ENCODE data around the gene NFIB. TPM values are rescaled to one million over a fixed set of nuclear protein-coding genes. Genes with fewer than 3 reads are reported as not detected.

The NFIB gene
- total and polyA plus RNA-seq, 2 experiments from 2014 or later = 5.3 to 6.0 TPM

DNA sequence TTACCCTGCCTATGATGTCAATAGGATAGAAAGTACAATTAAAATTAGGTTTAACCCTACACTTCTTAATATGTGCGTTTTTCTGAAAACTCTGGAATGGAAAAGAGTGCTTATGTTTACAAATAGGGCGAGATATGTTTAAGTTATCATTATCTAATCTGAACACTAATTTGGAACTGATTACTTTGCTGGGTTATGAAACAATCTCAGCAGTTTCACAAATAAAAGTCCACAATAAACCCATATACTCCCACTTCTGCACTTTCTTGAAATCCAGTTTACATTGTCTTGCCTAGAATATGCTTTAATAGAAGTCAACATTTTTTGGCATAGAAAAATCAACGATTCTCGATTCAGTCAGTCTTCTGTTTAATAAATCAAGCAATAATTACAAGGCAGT lies 236.3 kb downstream of the NFIB start:
- Histone ChIP-seq H3K4me2 (ENCODE audit: unreplicated experiment) (no peak overlapping the region), H2AFZ (no peak overlapping the region), H3K4me1 (ENCODE audit: insufficient read depth) (no peaks in the 10 kb centered on the region), H3K9me2 (ENCODE audit: insufficient read depth) (no peaks in the 10 kb centered on the region), H3K4me3 (no peak overlapping the region), H3K79me2 (ENCODE audit: insufficient read depth) (no peaks in the 10 kb centered on the region), H3F3A (ENCODE audit: insufficient read depth) (no peaks in the 10 kb centered on the region), H3K9ac (no peak overlapping the region), H3K36me3 (ENCODE audit: low read depth) (no peaks in the 10 kb centered on the region), H3K27me3 (replicated peaks; ENCODE audit: insufficient read depth) (peaks cover 8% of the 10 kb centered on the region; the same call in 1 of the 2 replicates), H4K20me1 (ENCODE audit: insufficient read depth) (no peaks in the 10 kb centered on the region), H3K9me3 (ENCODE audit: low read depth) (no peaks in the 10 kb centered on the region), H3K27ac (no peak overlapping the region)
- no peak for TF ChIP-seq EZH2 (IDR thresholded peaks at IDR 0.05; ENCODE audit: insufficient read depth, poor library complexity, severe bottlenecking)
- TF ChIP-seq EZH2phosphoT487 (IDR thresholded peaks at IDR 0.05; ENCODE audit: insufficient read depth, low read depth) = no peak
- DNase-seq = no peak
- WGBS, 2 experiments (ENCODE audit: low coverage in 1 of 2, low lambda C conversion rate in 2 of 2, missing lambda C conversion rate in 2 of 2) = 85 to 87% methylated on average over 4 of the region's 4 CpGs
- in situ Hi-C loops (cut with MboI) = no loop called here

DNA sequence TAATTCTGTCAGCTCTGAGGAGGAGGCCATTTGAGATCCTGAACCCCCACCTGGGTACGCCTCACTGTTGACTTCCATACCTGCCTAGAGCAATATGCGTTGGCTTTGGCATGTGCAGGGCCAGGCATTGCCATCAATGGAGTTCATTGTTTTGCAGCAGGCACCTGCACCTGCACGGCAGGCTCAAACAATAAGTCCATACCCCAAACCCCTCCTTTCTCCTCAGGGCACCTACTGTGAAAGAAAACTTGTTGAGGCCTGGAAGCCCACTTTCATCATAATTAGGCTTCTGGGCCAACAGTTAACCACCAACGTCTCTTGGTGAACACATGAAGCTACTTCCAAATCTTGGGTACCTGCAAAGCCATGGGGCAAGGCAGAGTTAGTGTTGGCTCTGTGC lies 238.7 kb downstream of the NFIB start:
- Histone ChIP-seq H3K9me2 (ENCODE audit: insufficient read depth) (no peaks in the 10 kb centered on the region), H3K4me1 (ENCODE audit: insufficient read depth) (no peaks in the 10 kb centered on the region), H3K4me2 (ENCODE audit: unreplicated experiment) (no peak overlapping the region), H3K79me2 (ENCODE audit: insufficient read depth) (no peaks in the 10 kb centered on the region), H3F3A (ENCODE audit: insufficient read depth) (no peaks in the 10 kb centered on the region), H3K9ac (no peak overlapping the region), H3K9me3 (ENCODE audit: low read depth) (no peaks in the 10 kb centered on the region), H2AFZ (no peak overlapping the region), H3K4me3 (no peak overlapping the region), H3K27me3 (replicated peaks; ENCODE audit: insufficient read depth) (peaks cover 8% of the 10 kb centered on the region; the same call in 1 of the 2 replicates), H3K36me3 (ENCODE audit: low read depth) (no peaks in the 10 kb centered on the region), H3K27ac (no peak overlapping the region), H4K20me1 (ENCODE audit: insufficient read depth) (no peaks in the 10 kb centered on the region)
- 81 to 84% methylated on average over 4 of the region's 4 CpGs for WGBS, 2 experiments (ENCODE audit: low coverage in 1 of 2, low lambda C conversion rate in 2 of 2, missing lambda C conversion rate in 2 of 2)
- in situ Hi-C loops (cut with MboI) = no loop called here
- no peak for TF ChIP-seq EZH2phosphoT487 (IDR thresholded peaks at IDR 0.05; ENCODE audit: insufficient read depth, low read depth)
- TF ChIP-seq EZH2 (IDR thresholded peaks at IDR 0.05; ENCODE audit: insufficient read depth, poor library complexity, severe bottlenecking) = no peak
- no peak for DNase-seq

DNA sequence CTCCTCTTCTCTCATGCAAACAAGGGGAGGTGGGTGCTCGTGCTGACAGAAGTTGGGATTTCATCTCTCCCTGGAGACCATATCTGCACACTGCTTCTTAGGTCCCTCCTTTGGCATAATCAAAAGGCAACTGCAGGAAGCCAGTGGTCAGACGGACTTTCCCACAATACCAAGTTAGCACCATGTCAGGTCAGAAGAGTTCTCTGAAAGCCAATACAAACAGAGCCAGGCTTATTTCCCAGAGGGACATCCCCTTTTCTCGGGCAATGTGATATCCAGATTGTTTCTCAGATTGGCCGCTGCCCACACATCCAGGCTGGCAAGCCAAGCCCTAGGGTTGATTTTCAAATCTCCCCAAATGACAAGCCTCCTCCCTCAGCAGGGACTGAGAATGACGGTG lies 241.1 kb downstream of the NFIB start:
- Histone ChIP-seq H2AFZ (no peak overlapping the region), H3K4me1 (ENCODE audit: insufficient read depth) (no peaks in the 10 kb centered on the region), H3K9me3 (ENCODE audit: low read depth) (no peaks in the 10 kb centered on the region), H3K4me2 (ENCODE audit: unreplicated experiment) (no peak overlapping the region), H4K20me1 (ENCODE audit: insufficient read depth) (no peaks in the 10 kb centered on the region), H3K27ac (no peak overlapping the region), H3K9ac (no peak overlapping the region), H3K79me2 (ENCODE audit: insufficient read depth) (no peaks in the 10 kb centered on the region), H3K9me2 (ENCODE audit: insufficient read depth) (no peaks in the 10 kb centered on the region), H3K4me3 (no peak overlapping the region), H3K36me3 (ENCODE audit: low read depth) (no peaks in the 10 kb centered on the region), H3K27me3 (replicated peaks; ENCODE audit: insufficient read depth) (peaks cover 8% of the 10 kb centered on the region; the same call in 1 of the 2 replicates), H3F3A (ENCODE audit: insufficient read depth) (no peaks in the 10 kb centered on the region)
- in situ Hi-C loops (cut with MboI) = no loop called here
- WGBS, 2 experiments (ENCODE audit: low coverage in 1 of 2, low lambda C conversion rate in 2 of 2, missing lambda C conversion rate in 2 of 2) = 60 to 69% methylated on average over 5 of the region's 5 CpGs
- TF ChIP-seq EZH2 (IDR thresholded peaks at IDR 0.05; ENCODE audit: insufficient read depth, poor library complexity, severe bottlenecking) (no peak), EZH2phosphoT487 (IDR thresholded peaks at IDR 0.05; ENCODE audit: insufficient read depth, low read depth) (no peak)
- no peak for DNase-seq

DNA sequence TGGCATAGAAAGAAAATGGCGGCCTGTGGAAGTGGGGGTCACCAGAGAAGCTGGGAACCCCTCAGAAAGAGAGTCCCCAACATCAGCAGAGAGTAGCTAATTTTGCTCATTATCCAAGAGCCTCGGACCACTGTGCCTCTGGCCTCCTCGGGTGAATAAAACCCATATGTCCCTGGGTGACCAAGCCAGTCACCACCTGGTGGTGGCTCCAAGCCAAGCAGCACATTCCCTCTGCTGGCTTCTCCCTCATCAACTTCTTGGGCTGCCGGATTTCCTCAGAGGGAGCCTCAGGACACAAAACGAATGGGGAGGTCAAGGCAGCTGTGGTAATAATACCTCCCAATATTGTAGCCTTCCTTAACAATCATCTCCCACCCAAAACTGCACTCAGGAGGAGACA lies 242.5 kb downstream of the NFIB start:
- Histone ChIP-seq H3F3A (ENCODE audit: insufficient read depth) (no peaks in the 10 kb centered on the region), H3K27ac (no peak overlapping the region), H3K79me2 (ENCODE audit: insufficient read depth) (no peaks in the 10 kb centered on the region), H3K4me1 (ENCODE audit: insufficient read depth) (no peaks in the 10 kb centered on the region), H3K9me2 (ENCODE audit: insufficient read depth) (no peaks in the 10 kb centered on the region), H3K4me2 (ENCODE audit: unreplicated experiment) (no peak overlapping the region), H3K4me3 (no peak overlapping the region), H3K9ac (no peak overlapping the region), H2AFZ (no peak overlapping the region), H3K27me3 (replicated peaks; ENCODE audit: insufficient read depth) (peaks cover 3% of the 10 kb centered on the region; the same call in 1 of the 2 replicates), H3K9me3 (ENCODE audit: low read depth) (no peaks in the 10 kb centered on the region), H4K20me1 (ENCODE audit: insufficient read depth) (no peaks in the 10 kb centered on the region), H3K36me3 (ENCODE audit: low read depth) (no peaks in the 10 kb centered on the region)
- no peak for DNase-seq
- 71 to 75% methylated on average over 5 of the region's 5 CpGs for WGBS, 2 experiments (ENCODE audit: low coverage in 1 of 2, low lambda C conversion rate in 2 of 2, missing lambda C conversion rate in 2 of 2)
- TF ChIP-seq EZH2 (IDR thresholded peaks at IDR 0.05; ENCODE audit: insufficient read depth, poor library complexity, severe bottlenecking) (no peak), EZH2phosphoT487 (IDR thresholded peaks at IDR 0.05; ENCODE audit: insufficient read depth, low read depth) (no peak)
- in situ Hi-C loops (cut with MboI) = no loop called here

DNA sequence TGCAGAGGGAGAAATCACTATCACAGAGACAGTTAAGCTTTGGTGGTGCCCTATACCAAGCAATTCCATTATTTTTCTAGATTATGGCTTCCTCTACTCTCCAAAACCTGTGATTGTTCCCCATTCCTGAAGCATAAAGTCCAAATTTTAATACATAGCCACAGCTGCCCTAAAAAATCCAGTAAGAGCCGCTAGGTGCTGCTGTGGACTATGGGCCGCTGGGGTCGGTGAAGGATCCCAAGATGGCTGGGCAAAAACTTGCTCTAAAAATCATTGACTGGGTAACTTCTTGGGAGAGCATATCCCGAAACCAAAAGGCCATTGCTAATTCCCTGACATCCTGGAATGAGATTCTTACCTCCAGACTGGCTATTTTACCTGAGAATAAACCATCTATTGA lies 245.3 kb downstream of the NFIB start:
- Histone ChIP-seq H3K9me2 (ENCODE audit: insufficient read depth) (no peaks in the 10 kb centered on the region), H3K27ac (no peak overlapping the region), H3K9me3 (ENCODE audit: low read depth) (no peaks in the 10 kb centered on the region), H3F3A (ENCODE audit: insufficient read depth) (no peaks in the 10 kb centered on the region), H3K27me3 (replicated peaks; ENCODE audit: insufficient read depth) (no peaks in the 10 kb centered on the region), H4K20me1 (ENCODE audit: insufficient read depth) (no peaks in the 10 kb centered on the region), H3K4me2 (ENCODE audit: unreplicated experiment) (no peak overlapping the region), H3K4me1 (ENCODE audit: insufficient read depth) (no peaks in the 10 kb centered on the region), H3K79me2 (ENCODE audit: insufficient read depth) (no peaks in the 10 kb centered on the region), H3K4me3 (no peak overlapping the region), H3K9ac (no peak overlapping the region), H3K36me3 (ENCODE audit: low read depth) (no peaks in the 10 kb centered on the region), H2AFZ (no peak overlapping the region)
- in situ Hi-C loops (cut with MboI) = no loop called here
- no peak for DNase-seq
- WGBS, 2 experiments (ENCODE audit: low coverage in 1 of 2, low lambda C conversion rate in 2 of 2, missing lambda C conversion rate in 2 of 2) = 86% methylated on average over 4 of the region's 4 CpGs
- TF ChIP-seq EZH2phosphoT487 (IDR thresholded peaks at IDR 0.05; ENCODE audit: insufficient read depth, low read depth) (no peak), EZH2 (IDR thresholded peaks at IDR 0.05; ENCODE audit: insufficient read depth, poor library complexity, severe bottlenecking) (no peak)

All from GM23248 (cell line).